B cell (primary cell): ENCODE data around the gene MBD3.

Experiments
- CTCF ChIP-seq: fragments of 200-600 bp; IDR thresholded peaks from one replicate; pipeline ENCODE4 v1.8.0; 2022; ENCODE audit warnings: antibody characterized with exemption, mild to moderate bottlenecking
- EZH2 ChIP-seq: IDR thresholded peaks from 2 replicates; pipeline ENCODE4 v1.6.1; 2012; ENCODE audit warnings: borderline replicate concordance, low read depth, mild to moderate bottlenecking, moderate library complexity, low read length; ENCODE audit not compliant: insufficient read depth, poor library complexity, severe bottlenecking

- TF ChIP-seq CTCF: no peak
- TF ChIP-seq EZH2: no peak
Measured at GRCh38 chr19:1608359-1609102, 15.9 kb upstream of the MBD3 start.
